HEK293T (cell line): ENCODE data around the gene LSMEM2.
"Not testable (repeated sequence)": the region's sequence is repeated elsewhere in the genome, so short reads cannot be mapped to it uniquely, and the experiment has no call there.

ENCODE experiments used
- CTCF ChIA-PET: fragments of 350-600 bp; formaldehyde crosslinking; extraction: SDS; loops from one replicate; lab custom pipeline; 2021; ENCODE audit warnings: antibody characterized with exemption, inconsistent platforms; lab: Yijun Ruan, JAX
- POLR2A ChIA-PET: fragments of 350-600 bp; formaldehyde crosslinking; extraction: SDS; loops from one replicate; lab custom pipeline; 2020; ENCODE audit warnings: antibody characterized with exemption, inconsistent platforms; lab: Yijun Ruan, JAX
- DNase-seq: peaks from one replicate; pipeline ENCODE4 v3.0.0; 2012; ENCODE audit warnings: mixed read lengths; ENCODE audit errors: extremely low spot score
- ARNT ChIP-seq: fragments of 450-650 bp; IDR thresholded peaks from 2 replicates; pipeline ENCODE4 v1.6.1; 2017; ENCODE audit warnings: mild to moderate bottlenecking
- BHLHE40 ChIP-seq: fragments of 450-650 bp; IDR thresholded peaks from 2 replicates; pipeline ENCODE4 v1.6.1; 2016; ENCODE audit warnings: mild to moderate bottlenecking, moderate library complexity, borderline replicate concordance
- CTBP1 ChIP-seq: fragments of 450-650 bp; IDR thresholded peaks from 2 replicates; pipeline ENCODE4 v1.6.1; 2016; ENCODE audit warnings: borderline replicate concordance
- ELF4 ChIP-seq: fragments of 450-650 bp; IDR thresholded peaks from 2 replicates; pipeline ENCODE4 v1.6.1; 2017; ENCODE audit warnings: antibody characterized with exemption
- FOXA1 ChIP-seq: fragments of 450-650 bp; IDR thresholded peaks from 2 replicates; pipeline ENCODE4 v1.6.1; 2016; ENCODE audit warnings: mild to moderate bottlenecking
- FOXK2 ChIP-seq: fragments of 450-650 bp; IDR thresholded peaks from 2 replicates; pipeline ENCODE4 v1.6.1; 2016; ENCODE audit warnings: mild to moderate bottlenecking
- FOXM1 ChIP-seq: fragments of 450-650 bp; IDR thresholded peaks from 2 replicates; pipeline ENCODE4 v1.6.1; 2017; ENCODE audit warnings: mild to moderate bottlenecking, borderline replicate concordance
- HDGF ChIP-seq: fragments of 450-650 bp; IDR thresholded peaks from 2 replicates; pipeline ENCODE4 v1.6.1; 2017; ENCODE audit warnings: antibody characterized with exemption, borderline replicate concordance
- L3MBTL2 ChIP-seq: fragments of 450-650 bp; conservative IDR thresholded peaks from 2 replicates; pipeline ENCODE4 v1.6.1; 2016; ENCODE audit warnings: mild to moderate bottlenecking
- LEF1 ChIP-seq: fragments of 450-650 bp; IDR thresholded peaks from 2 replicates; pipeline ENCODE4 v1.6.1; 2017; ENCODE audit warnings: mild to moderate bottlenecking, borderline replicate concordance
- NFRKB ChIP-seq: fragments of 450-650 bp; IDR thresholded peaks from 2 replicates; pipeline ENCODE4 v1.6.1; 2016; ENCODE audit warnings: mild to moderate bottlenecking, moderate library complexity
- PKNOX1 ChIP-seq: fragments of 450-650 bp; IDR thresholded peaks from 2 replicates; pipeline ENCODE4 v1.6.1; 2016
- SP1 ChIP-seq: fragments of 450-650 bp; IDR thresholded peaks from 2 replicates; pipeline ENCODE4 v1.6.1; 2017
- SUZ12 ChIP-seq: fragments of 450-650 bp; IDR thresholded peaks from 2 replicates; pipeline ENCODE4 v1.6.1; 2016; ENCODE audit warnings: mild to moderate bottlenecking
- TARDBP ChIP-seq: fragments of 450-650 bp; IDR thresholded peaks from 2 replicates; pipeline ENCODE4 v1.6.1; 2016
- ZNF384 ChIP-seq: fragments of 450-650 bp; IDR thresholded peaks from 2 replicates; pipeline ENCODE4 v1.6.1; 2016

The LSMEM2 gene

GRCh38 chr3:50269460-50269859, 9.4 kb upstream of the LSMEM2 start:
- CTCF ChIA-PET = interaction anchor here (1.4 kb wide), 1 partner anchor 23 kb away, joined by 5 read pairs; no protein-coding TSS in a partner anchor
- TF ChIP-seq FOXA1 (no peak), FOXM1 (no peak), PKNOX1 (no peak), TARDBP (no peak), SP1 (no peak), HDGF (no peak), CTBP1 (no peak), BHLHE40 (no peak), ELF4 (no peak), NFRKB (no peak)
- POLR2A ChIA-PET = interaction anchor here (1.0 to 2.0 kb wide), 3 partner anchors 10 to 68 kb away, joined by 4 to 8 read pairs (median 5); no protein-coding TSS in a partner anchor
- no peak for DNase-seq

- ChIA-PET POLR2A (interaction anchor here (1.0 to 2.0 kb wide), 4 partner anchors 10 to 67 kb away, joined by 3 to 8 read pairs (median 4); no protein-coding TSS in a partner anchor), CTCF (interaction anchor here (1.4 to 2.6 kb wide), 2 partner anchors 10 to 23 kb away, joined by 5 to 9 read pairs; no protein-coding TSS in a partner anchor)
- DNase-seq = no peak
- TF ChIP-seq BHLHE40 (no peak), ELF4 (no peak), HDGF (no peak), CTBP1 (no peak), NFRKB (no peak), L3MBTL2 (no peak), FOXK2 (no peak), SUZ12 (no peak), FOXM1 (no peak), LEF1 (no peak)
These were observed 8.9 kb upstream of the LSMEM2 start for GRCh38 chr3:50269977-50270413.

GRCh38 chr3:50270422-50271224, 8.3 kb upstream of the LSMEM2 start:
- no peak for TF ChIP-seq FOXA1
- no peak for TF ChIP-seq TARDBP
- no peak for TF ChIP-seq ARNT
- TF ChIP-seq FOXK2 = no peak
- DNase-seq = no peak
- ChIA-PET CTCF (interaction anchor here (2.1 to 2.6 kb wide), 2 partner anchors 10 to 43 kb away, joined by 5 to 9 read pairs; no protein-coding TSS in a partner anchor), POLR2A (interaction anchor here (1.5 to 2.1 kb wide), 2 partner anchors 11 to 67 kb away, joined by 3 to 6 read pairs; no protein-coding TSS in a partner anchor)

- POLR2A ChIA-PET = interaction anchor here (1.5 to 2.1 kb wide), 2 partner anchors 11 to 66 kb away, joined by 3 to 6 read pairs; no protein-coding TSS in a partner anchor
- TF ChIP-seq PKNOX1 (no peak), NFRKB (no peak), FOXK2 (no peak), BHLHE40 (no peak), SP1 (no peak), L3MBTL2 (no peak), SUZ12 (no peak), FOXM1 (no peak), ZNF384 (no peak)
- DNase-seq = no peak
- CTCF ChIA-PET = interaction anchor here (2.1 to 2.6 kb wide), 2 partner anchors 11 to 44 kb away, joined by 5 to 9 read pairs; no protein-coding TSS in a partner anchor
These were observed 7.5 kb upstream of the LSMEM2 start for GRCh38 chr3:50271314-50271936.

GRCh38 chr3:50272538-50272910, 6.4 kb upstream of the LSMEM2 start:
- ChIA-PET CTCF (interaction anchor here (0.7 to 2.6 kb wide), 5 partner anchors 12 to 57 kb away, joined by 3 to 9 read pairs (median 5); partner anchors contain the start of genes HYAL3 and NAA80), POLR2A (interaction anchor here (2.1 kb wide), 1 partner anchor 12 kb away, joined by 6 read pairs; no protein-coding TSS in a partner anchor)
- not testable (repeated sequence) for DNase-seq

GRCh38 chr3:50272911-50273688, 5.8 kb upstream of the LSMEM2 start:
- ChIA-PET CTCF (interaction anchor here (0.7 to 2.1 kb wide), 3 partner anchors 26 to 58 kb away, joined by 3 to 5 read pairs (median 5); partner anchors contain the start of genes HYAL3 and NAA80), POLR2A (no interaction called here)

More at GRCh38 chr3:50272911-50273688, 5.8 kb upstream of the LSMEM2 start:
- DNase-seq = peak; percentile 93
- no peak for TF ChIP-seq ARNT
